ENCODE results near the gene LSM10.
A peak's percentile ranks its signal among the peaks of the same experiment; 100 is the strongest.

The LSM10 gene

DNA sequence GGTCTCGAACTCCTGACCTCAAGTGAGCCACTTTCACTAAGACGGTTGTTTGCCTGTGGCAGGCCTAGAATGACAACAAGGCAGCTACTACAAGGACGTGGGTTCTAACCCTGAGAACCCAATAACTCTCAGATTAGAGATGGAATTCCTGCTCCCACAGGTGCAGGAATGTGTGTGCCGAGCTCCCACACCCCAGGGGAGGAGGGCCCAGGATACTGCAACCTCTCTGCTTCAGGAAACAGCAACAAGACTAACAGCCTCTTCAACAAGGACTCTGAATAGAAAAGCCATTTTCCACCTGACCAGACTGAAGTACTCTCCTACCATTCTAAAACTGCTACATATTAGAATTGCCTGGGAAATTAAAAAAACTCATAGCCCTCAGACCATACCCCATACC is 4.9 kb downstream of the LSM10 start:
- Histone ChIP-seq H3K27me3 (ENCODE audit: low read length) (no peaks in the 10 kb centered on the region), H2AFZ (ENCODE audit: low read depth, low read length, severe bottlenecking) (no peak overlapping the region), H3F3A (ENCODE audit: insufficient read depth) (peaks cover 50% of the 10 kb centered on the region), H3K4me3 (ENCODE audit: insufficient read depth, low read length, poor library complexity, severe bottlenecking) (no peak overlapping the region), H3K36me3 (ENCODE audit: low read length) (no peaks in the 10 kb centered on the region), H3K9ac (ENCODE audit: low read length) (no peak overlapping the region), H3K4me2 (ENCODE audit: low read depth, low read length, poor library complexity, severe bottlenecking) (no peak overlapping the region), H4K20me1 (ENCODE audit: low read depth, low read length) (no peaks in the 10 kb centered on the region), H3K79me2 (ENCODE audit: insufficient read depth, low read length) (peaks cover 19% of the 10 kb centered on the region), H3K9me3 (ENCODE audit: insufficient read depth, low read length) (no peaks in the 10 kb centered on the region), H3K9me2 (replicated peaks; ENCODE audit: insufficient read depth, low read length) (no peaks in the 10 kb centered on the region), H3K27ac (ENCODE audit: low read depth, low read length) (peak overlapping the region; percentile 96; the same call in 1 of the 2 replicates)
- no peak for TF ChIP-seq EZH2phosphoT487 (conservative IDR thresholded peaks at IDR 0.05; ENCODE audit: low read length)
- TF ChIP-seq, protein P1, sequence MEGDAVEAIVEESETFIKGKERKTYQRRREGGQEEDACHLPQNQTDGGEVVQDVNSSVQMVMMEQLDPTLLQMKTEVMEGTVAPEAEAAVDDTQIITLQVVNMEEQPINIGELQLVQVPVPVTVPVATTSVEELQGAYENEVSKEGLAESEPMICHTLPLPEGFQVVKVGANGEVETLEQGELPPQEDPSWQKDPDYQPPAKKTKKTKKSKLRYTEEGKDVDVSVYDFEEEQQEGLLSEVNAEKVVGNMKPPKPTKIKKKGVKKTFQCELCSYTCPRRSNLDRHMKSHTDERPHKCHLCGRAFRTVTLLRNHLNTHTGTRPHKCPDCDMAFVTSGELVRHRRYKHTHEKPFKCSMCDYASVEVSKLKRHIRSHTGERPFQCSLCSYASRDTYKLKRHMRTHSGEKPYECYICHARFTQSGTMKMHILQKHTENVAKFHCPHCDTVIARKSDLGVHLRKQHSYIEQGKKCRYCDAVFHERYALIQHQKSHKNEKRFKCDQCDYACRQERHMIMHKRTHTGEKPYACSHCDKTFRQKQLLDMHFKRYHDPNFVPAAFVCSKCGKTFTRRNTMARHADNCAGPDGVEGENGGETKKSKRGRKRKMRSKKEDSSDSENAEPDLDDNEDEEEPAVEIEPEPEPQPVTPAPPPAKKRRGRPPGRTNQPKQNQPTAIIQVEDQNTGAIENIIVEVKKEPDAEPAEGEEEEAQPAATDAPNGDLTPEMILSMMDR (IDR thresholded peaks at IDR 0.05; ENCODE audit: insufficient read depth, low read length, poor library complexity, severe bottlenecking) = no peak

DNA sequence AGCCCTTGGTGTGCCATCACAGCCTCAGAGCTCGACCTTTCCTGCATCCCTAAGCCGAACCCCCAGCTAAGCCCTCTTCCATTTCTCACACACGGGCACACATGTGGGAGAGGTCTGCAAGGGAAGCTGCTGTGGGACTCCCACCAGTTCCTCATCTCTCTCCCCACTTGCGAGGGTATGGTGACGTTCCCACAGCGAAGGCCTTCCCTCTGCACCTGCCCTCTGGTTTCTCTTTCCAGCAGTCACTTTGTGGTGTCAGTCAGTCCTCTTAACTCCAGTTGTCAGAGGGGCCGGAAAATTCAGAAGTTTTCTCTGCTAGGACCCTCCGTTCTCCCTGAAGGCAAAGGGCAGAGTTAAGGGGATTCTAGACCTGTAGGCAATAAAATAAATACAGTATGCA is 6.4 kb downstream of the LSM10 start:
- Histone ChIP-seq H3K4me3 (ENCODE audit: insufficient read depth, low read length, poor library complexity, severe bottlenecking) (peak overlapping the region; percentile 9), H3K79me2 (ENCODE audit: insufficient read depth, low read length) (peaks cover 7% of the 10 kb centered on the region), H4K20me1 (ENCODE audit: low read depth, low read length) (no peaks in the 10 kb centered on the region), H3K9ac (ENCODE audit: low read length) (peak overlapping the region; percentile 38), H3K9me3 (ENCODE audit: insufficient read depth, low read length) (no peaks in the 10 kb centered on the region), H3K27me3 (ENCODE audit: low read length) (no peaks in the 10 kb centered on the region), H3K36me3 (ENCODE audit: low read length) (no peaks in the 10 kb centered on the region), H3K27ac (ENCODE audit: low read depth, low read length) (peak overlapping the region; percentile 96), H2AFZ (ENCODE audit: low read depth, low read length, severe bottlenecking) (no peak overlapping the region), H3K4me2 (ENCODE audit: low read depth, low read length, poor library complexity, severe bottlenecking) (peak overlapping the region; percentile 53), H3F3A (ENCODE audit: insufficient read depth) (peaks cover 58% of the 10 kb centered on the region), H3K9me2 (replicated peaks; ENCODE audit: insufficient read depth, low read length) (no peaks in the 10 kb centered on the region)
- TF ChIP-seq, protein P1 (IDR thresholded peaks at IDR 0.05; ENCODE audit: insufficient read depth, low read length, poor library complexity, severe bottlenecking) = no peak
- TF ChIP-seq EZH2phosphoT487 (conservative IDR thresholded peaks at IDR 0.05; ENCODE audit: low read length) = no peak

DNA sequence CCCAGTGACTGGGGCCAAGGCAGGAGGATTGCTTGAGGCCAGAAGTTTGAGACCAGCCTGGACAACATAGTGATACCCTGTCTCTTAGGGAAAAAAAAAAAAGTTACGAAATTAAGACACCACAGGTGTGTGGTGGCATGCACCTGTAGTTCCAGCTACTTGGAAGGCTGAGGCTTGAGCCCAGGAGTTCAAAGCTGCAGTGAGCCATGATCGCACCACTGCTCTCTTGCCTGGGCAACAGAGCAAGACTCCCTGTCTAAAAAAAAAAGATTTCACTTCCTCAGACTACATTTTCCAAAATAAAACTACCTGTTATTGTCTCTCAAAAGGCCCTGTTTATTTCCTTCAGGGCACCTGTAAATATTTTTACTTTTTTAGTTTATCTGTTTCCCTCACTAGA is 7.3 kb downstream of the LSM10 start:
- Histone ChIP-seq H3K36me3 (ENCODE audit: low read length) (no peaks in the 10 kb centered on the region), H2AFZ (ENCODE audit: low read depth, low read length, severe bottlenecking) (no peak overlapping the region), H3K9me2 (replicated peaks; ENCODE audit: insufficient read depth, low read length) (no peaks in the 10 kb centered on the region), H3K27me3 (ENCODE audit: low read length) (no peaks in the 10 kb centered on the region), H3K4me3 (ENCODE audit: insufficient read depth, low read length, poor library complexity, severe bottlenecking) (no peak overlapping the region), H4K20me1 (ENCODE audit: low read depth, low read length) (no peaks in the 10 kb centered on the region), H3K79me2 (ENCODE audit: insufficient read depth, low read length) (peaks cover 5% of the 10 kb centered on the region; the same call in 1 of the 2 replicates), H3K27ac (ENCODE audit: low read depth, low read length) (peak overlapping the region; percentile 96), H3K4me2 (ENCODE audit: low read depth, low read length, poor library complexity, severe bottlenecking) (peak overlapping the region; percentile 53), H3F3A (ENCODE audit: insufficient read depth) (peaks cover 58% of the 10 kb centered on the region), H3K9ac (ENCODE audit: low read length) (peak overlapping the region; percentile 38), H3K9me3 (ENCODE audit: insufficient read depth, low read length) (no peaks in the 10 kb centered on the region)
- TF ChIP-seq EZH2phosphoT487 (conservative IDR thresholded peaks at IDR 0.05; ENCODE audit: low read length) = no peak
- TF ChIP-seq, protein P1 (IDR thresholded peaks at IDR 0.05; ENCODE audit: insufficient read depth, low read length, poor library complexity, severe bottlenecking) = no peak

All from SU-DHL-6 (cell line).